ENCODE data around the gene HRH2. TPM values are rescaled to one million over a fixed set of nuclear protein-coding genes. Genes with fewer than 3 reads are reported as not detected.

Gene HRH2
- total RNA-seq, 1 experiment from 2014 or later: 3.3 TPM

DNA sequence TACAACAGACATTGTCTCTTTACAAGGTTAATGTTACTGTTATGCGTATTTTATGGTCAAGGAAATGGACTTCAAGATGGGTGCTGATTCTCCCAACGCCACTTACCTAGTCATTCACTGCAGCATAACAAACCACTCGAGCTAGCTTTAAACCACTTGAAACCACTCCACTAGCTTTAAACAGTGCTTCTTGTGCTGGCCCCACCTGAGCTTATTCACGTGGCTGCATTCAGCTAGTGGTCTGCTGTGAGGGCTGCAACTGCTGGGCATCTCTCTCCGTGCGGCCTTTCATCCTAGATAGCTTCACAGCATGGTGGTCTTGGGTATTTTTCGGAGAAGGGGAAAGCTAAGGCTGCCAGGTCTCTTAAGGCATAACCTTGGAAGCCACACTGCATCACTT lies 3.5 kb upstream of the HRH2 start:
- Histone ChIP-seq H4K8ac (replicated peaks; ENCODE audit: insufficient read length, low read depth, low read length) (no peak overlapping the region), H4K5ac (ENCODE audit: insufficient read length, low read depth, low read length) (no peak overlapping the region), H3K9ac (ENCODE audit: extremely low read depth, insufficient read length, low read length) (no peak overlapping the region), H4K91ac (ENCODE audit: insufficient read length, low read depth, low read length) (no peak overlapping the region), H3T11ph (ENCODE audit: low read length) (no peak overlapping the region), H3K79me1 (ENCODE audit: insufficient read depth, low read depth, low read length, poor library complexity, severe bottlenecking) (no peaks in the 10 kb centered on the region), H2BK15ac (ENCODE audit: low read depth, low read length) (no peak overlapping the region), H2BK120ac (ENCODE audit: low read depth, low read length, poor library complexity, severe bottlenecking) (no peak overlapping the region), H2AFZ (ENCODE audit: low read length) (no peak overlapping the region), H2AK5ac (ENCODE audit: insufficient read length, low read length) (no peak overlapping the region), H3K23ac (ENCODE audit: insufficient read length, low read depth, low read length) (no peak overlapping the region), H3K4ac (ENCODE audit: low read depth, low read length) (no peak overlapping the region), H3K27me3 (ENCODE audit: insufficient read depth, low read length) (no peaks in the 10 kb centered on the region), H3K14ac (ENCODE audit: insufficient read depth, low read length) (no peak overlapping the region), H3K9me3 (ENCODE audit: control insufficient read depth, low read depth, low read length) (peaks cover 13% of the 10 kb centered on the region), H3K4me2 (ENCODE audit: insufficient read depth, insufficient read length, low read length) (no peak overlapping the region), H3K27ac (ENCODE audit: insufficient read length, low read depth, low read length) (no peak overlapping the region), H3K56ac (ENCODE audit: insufficient read length, low read depth, low read length) (no peak overlapping the region), H4K20me1 (ENCODE audit: control insufficient read depth, insufficient read depth, insufficient read length) (no peaks in the 10 kb centered on the region), H3K79me2 (ENCODE audit: insufficient read depth, low read length) (no peaks in the 10 kb centered on the region), H2BK20ac (ENCODE audit: low read depth, low read length, poor library complexity, severe bottlenecking) (no peak overlapping the region), H3K18ac (ENCODE audit: insufficient read length, low read depth, low read length) (no peak overlapping the region), H2BK12ac (ENCODE audit: insufficient read length, low read depth, low read length) (no peak overlapping the region), H3K23me2 (ENCODE audit: insufficient read length, low read depth, low read length, poor library complexity, severe bottlenecking) (peaks cover 6% of the 10 kb centered on the region), H2BK5ac (ENCODE audit: insufficient read length, low read length) (no peak overlapping the region), H3K4me1 (ENCODE audit: insufficient read depth, low read length) (no peaks in the 10 kb centered on the region)
- Mint-ChIP-seq H3K4me3 (no peak overlapping the region), H3K4me1 (peaks cover 27 to 33% of the 10 kb centered on the region in 2 experiments), H3K36me3 (ENCODE audit: insufficient read depth in 1 of 3, low read depth in 3 of 3) (peaks cover 16 to 27% (median 19%) of the 10 kb centered on the region in 3 experiments), H3K27ac (no peak overlapping the region), H3K27me3 (ENCODE audit: low read depth) (peaks cover 27% of the 10 kb centered on the region), H3K9me3 (peaks cover 19 to 25% of the 10 kb centered on the region in 2 experiments)
- TF ChIP-seq, protein P1, sequence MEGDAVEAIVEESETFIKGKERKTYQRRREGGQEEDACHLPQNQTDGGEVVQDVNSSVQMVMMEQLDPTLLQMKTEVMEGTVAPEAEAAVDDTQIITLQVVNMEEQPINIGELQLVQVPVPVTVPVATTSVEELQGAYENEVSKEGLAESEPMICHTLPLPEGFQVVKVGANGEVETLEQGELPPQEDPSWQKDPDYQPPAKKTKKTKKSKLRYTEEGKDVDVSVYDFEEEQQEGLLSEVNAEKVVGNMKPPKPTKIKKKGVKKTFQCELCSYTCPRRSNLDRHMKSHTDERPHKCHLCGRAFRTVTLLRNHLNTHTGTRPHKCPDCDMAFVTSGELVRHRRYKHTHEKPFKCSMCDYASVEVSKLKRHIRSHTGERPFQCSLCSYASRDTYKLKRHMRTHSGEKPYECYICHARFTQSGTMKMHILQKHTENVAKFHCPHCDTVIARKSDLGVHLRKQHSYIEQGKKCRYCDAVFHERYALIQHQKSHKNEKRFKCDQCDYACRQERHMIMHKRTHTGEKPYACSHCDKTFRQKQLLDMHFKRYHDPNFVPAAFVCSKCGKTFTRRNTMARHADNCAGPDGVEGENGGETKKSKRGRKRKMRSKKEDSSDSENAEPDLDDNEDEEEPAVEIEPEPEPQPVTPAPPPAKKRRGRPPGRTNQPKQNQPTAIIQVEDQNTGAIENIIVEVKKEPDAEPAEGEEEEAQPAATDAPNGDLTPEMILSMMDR (conservative IDR thresholded peaks at IDR 0.05): no peak
- DNase-seq: no peak
- no CpG with 5 or more reads among the region's 7 CpGs for WGBS (ENCODE audit: extremely low coverage, insufficient read length, low lambda C conversion rate)
